Measurements from ENCODE around the gene RHOF. TPM values are rescaled to one million over a fixed set of nuclear protein-coding genes. Genes with fewer than 3 reads are reported as not detected.

The RHOF gene
- total and polyA plus RNA-seq, 7 donors: 7.6 to 132 (median 15.0) TPM

DNA sequence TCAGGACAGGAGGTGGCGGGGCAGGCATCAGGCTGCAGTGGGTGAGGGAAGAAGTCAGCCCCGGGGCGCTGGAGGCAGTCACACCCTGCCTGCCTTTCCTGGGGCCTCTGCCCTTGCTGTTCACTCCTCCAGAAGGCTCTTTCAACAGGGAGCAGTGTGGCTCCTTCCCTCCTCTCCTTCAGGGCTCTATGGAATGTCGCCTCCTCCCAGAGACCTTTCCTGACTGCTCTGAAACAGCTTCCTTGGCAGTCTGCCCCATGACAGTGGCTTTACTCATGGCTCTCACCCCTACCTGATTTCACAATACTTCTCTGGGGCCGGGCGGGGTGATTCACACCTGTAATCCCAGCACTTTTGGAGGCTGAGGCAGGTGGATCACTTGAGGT is 7.1 kb downstream of the RHOF start:
- TF ChIP-seq POLR2AphosphoS5 (IDR thresholded peaks at IDR 0.05) (no peak), POLR2A (IDR thresholded peaks at IDR 0.05) (no peak), EP300 (IDR thresholded peaks at IDR 0.05) (no peak)
- TF ChIP-seq, protein P1, sequence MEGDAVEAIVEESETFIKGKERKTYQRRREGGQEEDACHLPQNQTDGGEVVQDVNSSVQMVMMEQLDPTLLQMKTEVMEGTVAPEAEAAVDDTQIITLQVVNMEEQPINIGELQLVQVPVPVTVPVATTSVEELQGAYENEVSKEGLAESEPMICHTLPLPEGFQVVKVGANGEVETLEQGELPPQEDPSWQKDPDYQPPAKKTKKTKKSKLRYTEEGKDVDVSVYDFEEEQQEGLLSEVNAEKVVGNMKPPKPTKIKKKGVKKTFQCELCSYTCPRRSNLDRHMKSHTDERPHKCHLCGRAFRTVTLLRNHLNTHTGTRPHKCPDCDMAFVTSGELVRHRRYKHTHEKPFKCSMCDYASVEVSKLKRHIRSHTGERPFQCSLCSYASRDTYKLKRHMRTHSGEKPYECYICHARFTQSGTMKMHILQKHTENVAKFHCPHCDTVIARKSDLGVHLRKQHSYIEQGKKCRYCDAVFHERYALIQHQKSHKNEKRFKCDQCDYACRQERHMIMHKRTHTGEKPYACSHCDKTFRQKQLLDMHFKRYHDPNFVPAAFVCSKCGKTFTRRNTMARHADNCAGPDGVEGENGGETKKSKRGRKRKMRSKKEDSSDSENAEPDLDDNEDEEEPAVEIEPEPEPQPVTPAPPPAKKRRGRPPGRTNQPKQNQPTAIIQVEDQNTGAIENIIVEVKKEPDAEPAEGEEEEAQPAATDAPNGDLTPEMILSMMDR (IDR thresholded peaks at IDR 0.05): no peak
- peaks cover 0 to 12% (median 11%) of the 10 kb centered on the region in 4 donors for H3K4me1 ChIP-seq
- peak overlapping the region in 1 of 4 donors; percentile 36 for H3K27ac ChIP-seq
- intact Hi-C loops (cut with DNase I): no loop called here
- H3K36me3 ChIP-seq: no peaks in the 10 kb centered on the region
- WGBS, 2 donors: 20 to 50% methylated on average over 6 of the region's 6 CpGs
- H3K9me3 ChIP-seq: no peaks in the 10 kb centered on the region
- no peaks in the 10 kb centered on the region for H3K27me3 ChIP-seq
- peak; percentile 77 for DNase-seq
- H3K4me3 ChIP-seq: no peak overlapping the region

DNA sequence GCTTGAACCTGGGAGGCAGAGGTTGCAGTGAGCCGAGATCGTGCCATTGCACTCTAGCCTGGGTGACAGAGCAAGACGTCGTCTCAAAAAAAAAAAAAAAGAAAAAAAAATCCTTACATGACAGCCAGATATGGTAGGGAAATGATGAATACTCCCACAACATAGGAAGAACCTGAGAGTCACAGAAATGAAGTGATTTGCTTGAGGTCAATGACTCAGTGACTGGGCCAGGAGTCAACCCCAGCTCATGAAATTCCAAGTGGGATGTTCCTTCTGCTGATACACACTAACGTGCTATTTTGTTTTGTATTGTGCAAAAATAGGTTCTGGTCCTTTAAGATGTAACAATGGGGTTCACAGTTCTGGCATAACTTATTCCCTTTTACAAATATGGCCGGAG is 9.0 kb downstream of the RHOF start:
- Histone ChIP-seq H3K9me3 (no peaks in the 10 kb centered on the region), H3K4me1 (peaks cover 0 to 17% (median 14%) of the 10 kb centered on the region in 4 donors), H3K27ac (peak overlapping the region in 1 of 4 donors; percentile 37), H3K27me3 (no peaks in the 10 kb centered on the region), H3K4me3 (no peak overlapping the region), H3K36me3 (no peaks in the 10 kb centered on the region)
- WGBS, 2 donors: 17 to 43% methylated on average over 6 of the region's 6 CpGs
- TF ChIP-seq POLR2AphosphoS5 (IDR thresholded peaks at IDR 0.05) (no peak), EP300 (IDR thresholded peaks at IDR 0.05) (no peak)
- intact Hi-C loops (cut with DNase I): no loop called here
- no peak for DNase-seq

DNA sequence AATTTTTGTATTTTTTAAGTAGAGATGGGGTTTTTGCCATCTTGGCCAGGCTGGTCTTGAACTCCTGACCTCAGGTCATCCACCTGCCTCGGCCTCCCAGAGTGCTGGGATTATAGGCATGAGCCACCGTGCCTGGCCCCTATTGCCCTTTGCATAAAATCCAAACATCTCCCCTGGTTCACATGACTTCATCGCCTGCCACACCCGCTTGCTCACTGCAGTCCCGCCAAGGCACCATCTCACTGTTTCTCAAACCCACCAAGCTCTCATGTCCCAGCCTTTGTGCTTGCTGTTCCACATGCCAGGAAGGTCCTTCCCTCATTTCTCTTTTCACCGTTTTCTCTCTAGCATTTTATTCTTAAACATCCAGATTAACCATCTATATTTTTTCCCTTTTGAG is 9.7 kb downstream of the RHOF start:
- no peaks in the 10 kb centered on the region for H3K9me3 ChIP-seq
- peaks cover 0 to 17% (median 14%) of the 10 kb centered on the region in 4 donors for H3K4me1 ChIP-seq
- H3K27ac ChIP-seq: peak overlapping the region in 1 of 4 donors; percentile 37
- no peaks in the 10 kb centered on the region for H3K27me3 ChIP-seq
- no peak for DNase-seq
- H3K4me3 ChIP-seq: no peak overlapping the region
- intact Hi-C loops (cut with DNase I): no loop called here
- TF ChIP-seq EP300 (IDR thresholded peaks at IDR 0.05) (no peak), POLR2A (IDR thresholded peaks at IDR 0.05) (no peak), POLR2AphosphoS5 (IDR thresholded peaks at IDR 0.05) (no peak)
- TF ChIP-seq, protein P1 (IDR thresholded peaks at IDR 0.05): no peak
- H3K36me3 ChIP-seq: no peaks in the 10 kb centered on the region
- 16 to 69% methylated on average over 6 of the region's 6 CpGs for WGBS, 2 donors

DNA sequence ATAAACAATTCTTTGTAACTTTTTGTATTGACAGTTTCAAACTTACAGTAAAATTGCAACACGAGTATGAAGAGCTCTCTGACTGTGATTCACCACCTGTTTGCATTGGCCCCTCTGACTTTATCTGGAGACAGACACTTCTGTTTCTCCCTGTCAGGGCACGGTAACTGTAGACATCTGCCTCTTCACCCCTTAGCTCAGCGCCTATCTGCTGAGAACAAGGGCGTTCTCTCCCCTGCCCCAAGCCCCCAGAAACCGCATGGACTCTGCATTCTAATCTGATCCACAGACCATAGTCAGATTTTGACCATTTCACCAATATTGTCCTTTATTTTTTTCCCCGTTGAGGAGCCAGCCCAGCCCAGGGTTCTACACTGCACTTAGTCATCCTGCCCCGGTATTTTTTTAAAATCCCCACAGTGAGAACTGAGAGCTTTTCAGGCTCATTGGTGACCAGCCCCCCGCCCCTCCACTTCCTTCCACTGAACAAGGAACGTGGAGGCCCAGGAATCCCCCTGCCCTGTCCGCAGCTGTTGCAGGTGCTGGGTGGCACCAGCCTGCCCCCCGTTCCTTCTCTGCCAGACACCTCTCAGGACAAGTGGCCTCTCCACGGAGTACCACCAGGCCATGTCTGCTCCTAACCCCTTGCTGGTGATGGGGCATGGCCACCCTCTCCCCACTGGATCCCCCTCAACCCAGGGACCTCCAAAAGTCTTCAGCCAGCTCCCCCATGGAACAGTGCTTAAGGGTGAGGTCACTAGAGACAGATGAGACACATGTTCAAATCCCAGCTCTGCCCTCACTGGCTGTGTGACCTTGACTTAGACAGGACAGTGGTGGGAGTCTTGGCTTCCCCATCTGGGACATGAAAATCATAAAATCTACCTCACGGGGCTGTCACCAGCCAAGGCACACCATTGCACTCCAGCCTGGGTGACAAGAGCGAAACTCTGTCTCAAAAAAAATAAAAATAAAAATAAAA is 11.2 kb downstream of the RHOF start:
- intact Hi-C loops (cut with DNase I): no loop called here
- DNase-seq: no peak
- Histone ChIP-seq H3K4me1 (peaks cover 0 to 17% (median 14%) of the 10 kb centered on the region in 4 donors), H3K9me3 (no peaks in the 10 kb centered on the region), H3K36me3 (no peaks in the 10 kb centered on the region), H3K4me3 (peak overlapping the region in 1 of 4 donors; percentile 1), H3K27me3 (no peaks in the 10 kb centered on the region), H3K27ac (peak overlapping the region; percentile 56 to 78 (median 72))
- WGBS, 2 donors: 36 to 62% methylated on average over 14 of the region's 14 CpGs
- TF ChIP-seq, protein P1 (IDR thresholded peaks at IDR 0.05): no peak
- TF ChIP-seq POLR2AphosphoS5 (IDR thresholded peaks at IDR 0.05) (no peak), POLR2A (IDR thresholded peaks at IDR 0.05) (no peak), EP300 (IDR thresholded peaks at IDR 0.05) (no peak)

DNA sequence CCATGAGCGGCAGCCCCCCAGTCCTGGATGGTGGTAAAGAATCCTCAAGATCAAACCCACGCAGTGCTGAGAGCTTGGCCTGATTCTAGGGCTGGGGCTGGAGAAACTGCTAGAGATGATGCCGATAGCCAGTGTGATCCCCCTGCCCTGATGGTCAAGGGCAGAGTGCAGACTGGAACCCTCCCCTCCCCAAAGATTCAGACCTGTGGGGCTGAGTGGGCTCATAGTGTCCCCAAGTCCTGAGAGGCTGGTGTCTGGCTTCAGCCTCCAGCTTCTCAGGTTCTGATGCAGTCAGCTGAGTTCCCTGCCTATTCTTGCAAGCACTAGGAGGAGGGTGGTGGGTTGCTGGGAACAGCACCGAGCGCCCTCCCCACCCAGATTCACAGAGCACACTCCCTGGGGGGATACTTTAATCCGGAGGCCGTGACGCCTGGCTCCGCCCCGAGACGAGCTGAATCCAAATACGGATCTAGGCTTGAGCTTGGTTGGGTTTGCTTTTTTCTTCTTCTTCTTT is 11.9 kb downstream of the RHOF start:
- no peaks in the 10 kb centered on the region for H3K27me3 ChIP-seq
- 56% methylated on average over 12 of the region's 12 CpGs for WGBS, 2 donors
- peaks cover 0 to 17% (median 14%) of the 10 kb centered on the region in 4 donors for H3K4me1 ChIP-seq
- H3K36me3 ChIP-seq: no peaks in the 10 kb centered on the region
- H3K4me3 ChIP-seq: peak overlapping the region in 1 of 4 donors; percentile 1
- DNase-seq: no peak
- no peaks in the 10 kb centered on the region for H3K9me3 ChIP-seq
- TF ChIP-seq POLR2A (IDR thresholded peaks at IDR 0.05) (no peak), EP300 (IDR thresholded peaks at IDR 0.05) (no peak), POLR2AphosphoS5 (IDR thresholded peaks at IDR 0.05) (no peak)
- TF ChIP-seq, protein P1 (IDR thresholded peaks at IDR 0.05): no peak
- peak overlapping the region; percentile 56 to 78 (median 72) for H3K27ac ChIP-seq
- intact Hi-C loops (cut with DNase I): no loop called here

Measured in sigmoid colon (tissue), 7 donors.